ENCODE measurements around the gene PLXNC1.

Gene PLXNC1

GRCh38 chr12:94266796-94267536 lies 118.6 kb downstream of the PLXNC1 start:
- Histone ChIP-seq H3K27ac (no peak overlapping the region), H3K4me3 (ENCODE audit: low read depth, low read length) (no peak overlapping the region), H3K27me3 (ENCODE audit: insufficient read depth, low read depth, severe bottlenecking) (no peaks in the 10 kb centered on the region), H3K9me3 (ENCODE audit: severe bottlenecking) (no peaks in the 10 kb centered on the region), H3K36me3 (no peaks in the 10 kb centered on the region)
- no peak for DNase-seq
- no peak for TF ChIP-seq CTCF (IDR thresholded peaks at IDR 0.05; ENCODE audit: low read depth, low read length)

- no peak overlapping the region for H3K4me3 ChIP-seq (ENCODE audit: low read depth, low read length)
- H3K36me3 ChIP-seq: no peaks in the 10 kb centered on the region
- no peaks in the 10 kb centered on the region for H3K9me3 ChIP-seq (ENCODE audit: severe bottlenecking)
- no peak for TF ChIP-seq CTCF (IDR thresholded peaks at IDR 0.05; ENCODE audit: low read depth, low read length)
- no peak for DNase-seq
- no peak overlapping the region for H3K27ac ChIP-seq
- H3K27me3 ChIP-seq (ENCODE audit: insufficient read depth, low read depth, severe bottlenecking): no peaks in the 10 kb centered on the region
Measured at GRCh38 chr12:94267537-94267872, 119.1 kb downstream of the PLXNC1 start.

- Histone ChIP-seq H3K9me3 (ENCODE audit: severe bottlenecking) (no peaks in the 10 kb centered on the region), H3K4me3 (ENCODE audit: low read depth, low read length) (no peak overlapping the region), H3K27ac (no peak overlapping the region), H3K27me3 (ENCODE audit: insufficient read depth, low read depth, severe bottlenecking) (no peaks in the 10 kb centered on the region), H3K36me3 (no peaks in the 10 kb centered on the region)
- DNase-seq: no peak
- no peak for TF ChIP-seq CTCF (IDR thresholded peaks at IDR 0.05; ENCODE audit: low read depth, low read length)
Measured at GRCh38 chr12:94267921-94268471, 119.6 kb downstream of the PLXNC1 start.

- Histone ChIP-seq H3K4me3 (ENCODE audit: low read depth, low read length) (no peak overlapping the region), H3K27ac (no peak overlapping the region), H3K36me3 (no peaks in the 10 kb centered on the region), H3K27me3 (ENCODE audit: insufficient read depth, low read depth, severe bottlenecking) (no peaks in the 10 kb centered on the region), H3K9me3 (ENCODE audit: severe bottlenecking) (no peaks in the 10 kb centered on the region)
- no peak for DNase-seq
- no peak for TF ChIP-seq CTCF (IDR thresholded peaks at IDR 0.05; ENCODE audit: low read depth, low read length)
Measured at GRCh38 chr12:94269316-94269999, 121.1 kb downstream of the PLXNC1 start.

GRCh38 chr12:94271351-94271750 lies 123.0 kb downstream of the PLXNC1 start:
- no peaks in the 10 kb centered on the region for H3K36me3 ChIP-seq
- no peak overlapping the region for H3K27ac ChIP-seq
- H3K9me3 ChIP-seq (ENCODE audit: severe bottlenecking): no peaks in the 10 kb centered on the region
- no peaks in the 10 kb centered on the region for H3K27me3 ChIP-seq (ENCODE audit: insufficient read depth, low read depth, severe bottlenecking)
- no peak for DNase-seq
- no peak for TF ChIP-seq CTCF (IDR thresholded peaks at IDR 0.05; ENCODE audit: low read depth, low read length)
- no peak overlapping the region for H3K4me3 ChIP-seq (ENCODE audit: low read depth, low read length)

Measured in WERI-Rb-1 (cell line).